22Rv1 (cell line): ENCODE measurements around the gene MROH2A.
"Not testable (repeated sequence)": the region's sequence is repeated elsewhere in the genome, so short reads cannot be mapped to it uniquely, and the experiment has no call there.

Experiments used
- H3K27ac ChIP-seq: fragments of 450-650 bp; 2 replicates; pipeline ENCODE4 v1.5.1; 2017
- ZFX ChIP-seq: fragments of 450-650 bp; IDR thresholded peaks from 2 replicates; pipeline ENCODE4 v1.6.1; 2017; ENCODE audit warnings: antibody characterized with exemption, borderline replicate concordance
- TF ChIP-seq, protein P1 (sequence below): fragments of 450-650 bp; IDR thresholded peaks from 2 replicates; pipeline ENCODE4 v1.5.1; 2017; ENCODE audit warnings: mild to moderate bottlenecking

MROH2A gene

GRCh38 chr2:233746475-233747282 is 31.5 kb upstream of the MROH2A start:
- TF ChIP-seq ZFX = no peak
- TF ChIP-seq, protein P1, sequence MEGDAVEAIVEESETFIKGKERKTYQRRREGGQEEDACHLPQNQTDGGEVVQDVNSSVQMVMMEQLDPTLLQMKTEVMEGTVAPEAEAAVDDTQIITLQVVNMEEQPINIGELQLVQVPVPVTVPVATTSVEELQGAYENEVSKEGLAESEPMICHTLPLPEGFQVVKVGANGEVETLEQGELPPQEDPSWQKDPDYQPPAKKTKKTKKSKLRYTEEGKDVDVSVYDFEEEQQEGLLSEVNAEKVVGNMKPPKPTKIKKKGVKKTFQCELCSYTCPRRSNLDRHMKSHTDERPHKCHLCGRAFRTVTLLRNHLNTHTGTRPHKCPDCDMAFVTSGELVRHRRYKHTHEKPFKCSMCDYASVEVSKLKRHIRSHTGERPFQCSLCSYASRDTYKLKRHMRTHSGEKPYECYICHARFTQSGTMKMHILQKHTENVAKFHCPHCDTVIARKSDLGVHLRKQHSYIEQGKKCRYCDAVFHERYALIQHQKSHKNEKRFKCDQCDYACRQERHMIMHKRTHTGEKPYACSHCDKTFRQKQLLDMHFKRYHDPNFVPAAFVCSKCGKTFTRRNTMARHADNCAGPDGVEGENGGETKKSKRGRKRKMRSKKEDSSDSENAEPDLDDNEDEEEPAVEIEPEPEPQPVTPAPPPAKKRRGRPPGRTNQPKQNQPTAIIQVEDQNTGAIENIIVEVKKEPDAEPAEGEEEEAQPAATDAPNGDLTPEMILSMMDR = no peak
- peak overlapping the region; percentile 77 for H3K27ac ChIP-seq

- TF ChIP-seq, protein P1 = no peak
- peak overlapping the region; percentile 77; the same call in 1 of the 2 replicates for H3K27ac ChIP-seq
Observed at GRCh38 chr2:233747283-233747544, 30.9 kb upstream of the MROH2A start.

GRCh38 chr2:233750689-233751088 is 27.4 kb upstream of the MROH2A start:
- not testable (repeated sequence) for H3K27ac ChIP-seq

- not testable (repeated sequence) for H3K27ac ChIP-seq
Observed at GRCh38 chr2:233751212-233752009, 26.7 kb upstream of the MROH2A start.

- TF ChIP-seq ZFX = no peak
- TF ChIP-seq, protein P1 = no peak
- no peak overlapping the region for H3K27ac ChIP-seq
Observed at GRCh38 chr2:233754872-233755611, 23.1 kb upstream of the MROH2A start.

DNA sequence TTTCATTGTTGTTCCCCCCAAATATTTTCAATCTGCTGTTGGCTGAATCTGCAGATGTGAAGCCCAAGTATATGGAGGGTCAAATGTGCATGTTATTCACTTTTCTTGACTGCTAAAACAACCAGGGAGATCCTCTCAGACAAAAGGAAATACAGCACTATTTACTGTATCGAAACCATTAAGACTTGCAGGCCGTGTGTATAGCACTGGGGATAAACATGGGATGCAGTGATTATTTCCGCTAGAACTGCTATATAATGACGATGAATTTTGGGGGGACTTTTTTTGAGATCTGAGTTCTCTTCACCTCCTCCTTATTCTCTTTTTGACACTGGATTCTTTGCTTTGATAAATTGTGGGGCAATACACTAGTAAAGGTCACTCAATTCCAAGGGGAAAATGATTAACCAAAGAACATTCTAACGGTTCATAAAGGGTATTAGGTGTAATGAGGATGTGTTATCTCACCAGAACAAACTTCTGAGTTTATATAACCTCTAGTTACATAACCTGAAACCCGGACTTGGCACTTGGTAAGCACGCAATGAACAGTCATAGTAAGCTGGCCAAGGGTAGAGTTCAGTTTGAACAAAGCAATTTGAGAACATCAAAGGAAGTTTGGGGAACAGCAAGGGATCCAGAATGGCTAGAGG is 21.6 kb upstream of the MROH2A start:
- TF ChIP-seq ZFX = no peak
- TF ChIP-seq, protein P1 = no peak
- H3K27ac ChIP-seq = peak overlapping the region; percentile 42; the same call in 1 of the 2 replicates

DNA sequence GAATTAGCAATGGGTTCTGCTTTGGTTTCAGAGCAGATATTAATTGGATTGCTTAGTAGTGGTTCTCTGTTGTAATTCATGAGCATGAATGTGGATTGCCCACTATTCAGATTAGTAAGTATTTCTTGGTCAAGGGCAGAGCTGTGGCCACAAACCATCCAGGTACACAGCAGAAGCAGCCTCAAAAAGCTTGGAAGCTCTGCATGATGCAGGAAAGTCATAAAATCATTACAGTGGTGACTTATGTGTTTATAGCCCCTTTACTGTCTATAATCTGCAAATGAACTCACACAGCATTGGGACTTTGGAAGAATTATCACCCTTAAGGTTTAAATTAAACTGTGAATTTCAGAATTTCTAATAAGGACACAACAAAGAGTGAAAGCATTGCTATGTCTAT is 20.0 kb upstream of the MROH2A start:
- H3K27ac ChIP-seq = peak overlapping the region; percentile 22; the same call in 1 of the 2 replicates
- TF ChIP-seq ZFX = no peak
- TF ChIP-seq, protein P1 = no peak
